Ureter (tissue), 1 donor: ENCODE data around the gene WAC. TPM values are rescaled to one million over a fixed set of nuclear protein-coding genes. Genes with fewer than 3 reads are reported as not detected.

ENCODE experiments used
- DNase-seq: peaks from one replicate; pipeline ENCODE4 v3.0.0-alpha.2; 2020; ENCODE audit warnings: low spot score
- total RNA-seq: library from RNA; stranded (reverse); gene quantifications from one replicate; pipeline ENCODE4 v1.2.4, GENCODE V29; 2023
- donor health status: DM: yes; HTN: yes; CAD: no.

WAC gene
- total RNA-seq, 1 donor from 2014 or later = 126 TPM

- DNase-seq = no peak
Measured at GRCh38 chr10:28666751-28667467, 134.0 kb downstream of the WAC start.

- DNase-seq = peak; percentile 70
Measured at GRCh38 chr10:28668363-28669226, 135.7 kb downstream of the WAC start.

GRCh38 chr10:28669227-28670173 is 136.6 kb downstream of the WAC start:
- no peak for DNase-seq

Other genes with a start within 250 kb of the WAC start
- gene MPP7, start 230.1 kb upstream of the WAC start, total RNA-seq = 35.8 TPM
- gene BAMBI, start 144.4 kb downstream of the WAC start, total RNA-seq = 54.8 TPM